Esophagus squamous epithelium (tissue), 4 donors: ENCODE results near the gene TPST1.

Source experiments
- POLR2A ChIP-seq, 4 donors: fragments of 450-650 bp; IDR thresholded peaks; one replicate each; pipeline ENCODE4 v1.6.1; 2017; ENCODE audit warnings: antibody characterized with exemption in 4 of 4, mild to moderate bottlenecking in 4 of 4, moderate library complexity in 3 of 4
- TF ChIP-seq, protein P1 (sequence below), 6 experiments: fragments of 450-650 bp in 4 of 6; fragments of 200-600 bp in 2 of 6; sonication (generic) in 2 of 6; IDR thresholded peaks; one replicate each; pipeline ENCODE4 v1.5.1; 2016 to 2019; ENCODE audit warnings: antibody characterized with exemption in 6 of 6, mild to moderate bottlenecking in 4 of 6, moderate library complexity in 4 of 6

DNA sequence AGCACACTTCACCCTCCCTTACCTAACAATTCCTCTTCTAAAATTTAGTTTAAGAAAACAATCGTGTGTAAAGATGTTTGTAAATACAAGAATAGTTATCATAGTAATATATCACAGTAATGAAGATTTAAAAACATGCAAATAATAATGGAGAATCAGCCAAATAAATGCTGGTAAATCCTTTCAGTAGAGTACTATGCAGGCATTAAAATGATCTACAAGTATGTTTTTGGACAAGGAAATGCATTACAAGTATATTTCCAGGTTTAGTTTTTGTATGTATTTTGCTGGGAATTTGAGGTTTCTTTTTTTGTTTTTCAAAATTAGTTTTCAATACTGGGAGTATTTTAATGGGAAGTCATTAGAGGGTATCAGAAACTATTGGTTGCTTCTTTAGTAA is 22.7 kb downstream of the TPST1 start:
- TF ChIP-seq, protein P1, sequence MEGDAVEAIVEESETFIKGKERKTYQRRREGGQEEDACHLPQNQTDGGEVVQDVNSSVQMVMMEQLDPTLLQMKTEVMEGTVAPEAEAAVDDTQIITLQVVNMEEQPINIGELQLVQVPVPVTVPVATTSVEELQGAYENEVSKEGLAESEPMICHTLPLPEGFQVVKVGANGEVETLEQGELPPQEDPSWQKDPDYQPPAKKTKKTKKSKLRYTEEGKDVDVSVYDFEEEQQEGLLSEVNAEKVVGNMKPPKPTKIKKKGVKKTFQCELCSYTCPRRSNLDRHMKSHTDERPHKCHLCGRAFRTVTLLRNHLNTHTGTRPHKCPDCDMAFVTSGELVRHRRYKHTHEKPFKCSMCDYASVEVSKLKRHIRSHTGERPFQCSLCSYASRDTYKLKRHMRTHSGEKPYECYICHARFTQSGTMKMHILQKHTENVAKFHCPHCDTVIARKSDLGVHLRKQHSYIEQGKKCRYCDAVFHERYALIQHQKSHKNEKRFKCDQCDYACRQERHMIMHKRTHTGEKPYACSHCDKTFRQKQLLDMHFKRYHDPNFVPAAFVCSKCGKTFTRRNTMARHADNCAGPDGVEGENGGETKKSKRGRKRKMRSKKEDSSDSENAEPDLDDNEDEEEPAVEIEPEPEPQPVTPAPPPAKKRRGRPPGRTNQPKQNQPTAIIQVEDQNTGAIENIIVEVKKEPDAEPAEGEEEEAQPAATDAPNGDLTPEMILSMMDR (IDR thresholded peaks at IDR 0.05) = no peak
- TF ChIP-seq POLR2A (IDR thresholded peaks at IDR 0.05) = no peak
